ENCODE data around the gene NIP7.

Gene NIP7

DNA sequence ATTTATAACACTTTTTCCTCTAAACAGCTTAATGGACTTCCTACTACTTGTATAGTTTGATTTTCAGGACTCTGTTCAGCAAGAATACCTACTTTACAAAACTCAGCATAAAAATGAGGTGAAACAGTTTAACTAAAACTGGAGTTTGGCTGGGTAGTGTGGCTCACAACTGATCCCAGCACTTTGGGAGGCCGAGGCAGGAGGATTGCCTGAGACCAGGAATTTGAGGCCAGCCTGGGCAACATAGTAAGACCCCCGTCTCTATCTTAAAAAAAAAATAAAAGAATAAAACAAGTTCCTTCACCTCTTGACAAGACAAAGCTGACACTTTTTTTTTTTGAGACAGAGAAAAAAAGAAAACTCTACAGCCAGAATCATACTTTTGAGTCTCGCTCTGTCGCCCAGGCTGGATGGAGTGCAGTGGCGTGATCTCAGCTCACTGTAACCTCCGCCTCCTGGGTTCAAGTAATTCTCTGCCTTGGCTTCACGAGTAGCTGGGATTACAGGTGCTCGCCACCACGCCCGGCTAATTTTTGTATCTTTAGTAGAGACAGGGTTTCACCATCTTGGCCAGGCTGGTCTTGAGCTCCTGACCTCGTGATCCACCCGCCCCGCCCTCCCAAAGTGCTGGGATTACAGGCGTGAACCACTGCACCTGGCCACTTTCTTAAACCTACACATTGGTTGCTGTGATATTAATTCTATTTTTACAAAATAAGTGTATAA, 11.8 kb upstream of the NIP7 start:
- Histone ChIP-seq H3K9me3 (ENCODE audit: low read length) (no peaks in the 10 kb centered on the region), H3F3A (ENCODE audit: insufficient read depth, low read length) (no peaks in the 10 kb centered on the region), H3K9me2 (ENCODE audit: low read depth, low read length) (no peaks in the 10 kb centered on the region), H3K27ac (ENCODE audit: low read depth, low read length, poor library complexity, severe bottlenecking) (peak overlapping the region; percentile 34), H2AFZ (ENCODE audit: low read length) (no peak overlapping the region), H3K79me2 (ENCODE audit: insufficient read depth, low read length) (peaks cover 45% of the 10 kb centered on the region), H3K4me1 (ENCODE audit: insufficient read depth, low read length, severe bottlenecking) (peaks cover 44% of the 10 kb centered on the region), H3K36me3 (ENCODE audit: insufficient read depth, low read length) (peaks cover 63% of the 10 kb centered on the region), H4K20me1 (ENCODE audit: insufficient read depth, low read length) (no peaks in the 10 kb centered on the region), H3K4me2 (ENCODE audit: low read length) (peak overlapping the region; percentile 82), H3K27me3 (ENCODE audit: insufficient read depth, low read length) (no peaks in the 10 kb centered on the region), H3K4me3 (ENCODE audit: low read depth, low read length, poor library complexity, severe bottlenecking) (peak overlapping the region; percentile 84), H3K9ac (ENCODE audit: low read length) (peak overlapping the region; percentile 76)
- TF ChIP-seq EZH2 (IDR thresholded peaks at IDR 0.05; ENCODE audit: borderline replicate concordance, low read length) (no peak), CTCF (IDR thresholded peaks at IDR 0.05; ENCODE audit: low read length) (no peak)

GRCh38 chr16:69328854-69329316, 10.7 kb upstream of the NIP7 start:
- Histone ChIP-seq H3K4me2 (ENCODE audit: low read length) (peak overlapping the region; percentile 82), H3K27me3 (ENCODE audit: insufficient read depth, low read length) (no peaks in the 10 kb centered on the region), H3K4me1 (ENCODE audit: insufficient read depth, low read length, severe bottlenecking) (peaks cover 44% of the 10 kb centered on the region), H3K9ac (ENCODE audit: low read length) (peak overlapping the region; percentile 76), H3K4me3 (ENCODE audit: low read depth, low read length, poor library complexity, severe bottlenecking) (peak overlapping the region; percentile 84), H3K79me2 (ENCODE audit: insufficient read depth, low read length) (peaks cover 45% of the 10 kb centered on the region), H4K20me1 (ENCODE audit: insufficient read depth, low read length) (no peaks in the 10 kb centered on the region), H2AFZ (ENCODE audit: low read length) (no peak overlapping the region), H3K9me3 (ENCODE audit: low read length) (no peaks in the 10 kb centered on the region), H3K27ac (ENCODE audit: low read depth, low read length, poor library complexity, severe bottlenecking) (peak overlapping the region; percentile 28), H3K36me3 (ENCODE audit: insufficient read depth, low read length) (peaks cover 59% of the 10 kb centered on the region), H3F3A (ENCODE audit: insufficient read depth, low read length) (no peaks in the 10 kb centered on the region), H3K9me2 (ENCODE audit: low read depth, low read length) (no peaks in the 10 kb centered on the region)
- no peak for TF ChIP-seq EZH2 (IDR thresholded peaks at IDR 0.05; ENCODE audit: borderline replicate concordance, low read length)
- no peak for TF ChIP-seq CTCF (IDR thresholded peaks at IDR 0.05; ENCODE audit: low read length)

- no peak for TF ChIP-seq EZH2 (IDR thresholded peaks at IDR 0.05; ENCODE audit: borderline replicate concordance, low read length)
- TF ChIP-seq CTCF (IDR thresholded peaks at IDR 0.05; ENCODE audit: low read length): no peak
- no peaks in the 10 kb centered on the region for H3K9me2 ChIP-seq (ENCODE audit: low read depth, low read length)
- H2AFZ ChIP-seq (ENCODE audit: low read length): no peak overlapping the region
- peak overlapping the region; percentile 84 for H3K4me3 ChIP-seq (ENCODE audit: low read depth, low read length, poor library complexity, severe bottlenecking)
- H3K27ac ChIP-seq (ENCODE audit: low read depth, low read length, poor library complexity, severe bottlenecking): peak overlapping the region; percentile 28
- peak overlapping the region; percentile 82 for H3K4me2 ChIP-seq (ENCODE audit: low read length)
- no peaks in the 10 kb centered on the region for H3K9me3 ChIP-seq (ENCODE audit: low read length)
- peaks cover 43% of the 10 kb centered on the region for H3K79me2 ChIP-seq (ENCODE audit: insufficient read depth, low read length)
- H3K36me3 ChIP-seq (ENCODE audit: insufficient read depth, low read length): peaks cover 59% of the 10 kb centered on the region
- no peaks in the 10 kb centered on the region for H4K20me1 ChIP-seq (ENCODE audit: insufficient read depth, low read length)
- H3K9ac ChIP-seq (ENCODE audit: low read length): peak overlapping the region; percentile 76
- H3K4me1 ChIP-seq (ENCODE audit: insufficient read depth, low read length, severe bottlenecking): peaks cover 44% of the 10 kb centered on the region
- no peaks in the 10 kb centered on the region for H3K27me3 ChIP-seq (ENCODE audit: insufficient read depth, low read length)
- no peaks in the 10 kb centered on the region for H3F3A ChIP-seq (ENCODE audit: insufficient read depth, low read length)
These were observed 9.9 kb upstream of the NIP7 start for GRCh38 chr16:69329369-69330285.
